HepG2 (cell line): ENCODE results near the gene C20orf96. TPM values are rescaled to one million over a fixed set of nuclear protein-coding genes. Genes with fewer than 3 reads are reported as not detected.

Experiments
- BHLHE40 ChIP-seq: IDR thresholded peaks from 2 replicates; pipeline ENCODE4 v1.6.1; 2011; ENCODE audit warnings: low read length, improper control_type of control experiment
- CCAR2 ChIP-seq: fragments of 200-400 bp; formaldehyde crosslinking; optimal IDR thresholded peaks from 2 replicates; pipeline ENCODE3; 2018; ENCODE audit warnings: low read depth, mild to moderate bottlenecking, low read length, moderate library complexity
- GTF3A ChIP-seq: sonication (generic); formaldehyde crosslinking; conservative IDR thresholded peaks from 2 replicates; pipeline ENCODE4 v1.4.0; 2020; ENCODE audit warnings: mild to moderate bottlenecking, missing genetic modification reagents
- JUNB ChIP-seq: sonication (generic); formaldehyde crosslinking; IDR thresholded peaks from 2 replicates; pipeline ENCODE4 v1.8.0; 2022; ENCODE audit warnings: missing genetic modification reagents, mild to moderate bottlenecking, borderline replicate concordance
- RBFOX2 ChIP-seq: fragments of 200-400 bp; formaldehyde crosslinking; IDR thresholded peaks from 2 replicates; pipeline ENCODE4 v1.6.1; 2017; ENCODE audit warnings: low read depth, mild to moderate bottlenecking, low read length
- RNF219 ChIP-seq: sonication (generic); formaldehyde crosslinking; IDR thresholded peaks from 2 replicates; pipeline ENCODE4 v1.5.0; 2020; ENCODE audit warnings: mild to moderate bottlenecking, missing genetic modification reagents
- SAFB2 ChIP-seq: sonication (generic); formaldehyde crosslinking; IDR thresholded peaks from 2 replicates; pipeline ENCODE4 v1.5.1; 2020; ENCODE audit warnings: missing genetic modification reagents, low read depth, mild to moderate bottlenecking, borderline replicate concordance
- SOX13 ChIP-seq, 3 experiments: fragments of 450-650 bp in 1 of 3; sonication (generic) in 1 of 3; formaldehyde crosslinking in 1 of 3; IDR thresholded peaks in 2 of 3; conservative IDR thresholded peaks in 1 of 3; 2 replicates each; pipeline versions ENCODE4 v1.5.0 to v1.6.1; 2016 to 2020; ENCODE audit warnings: antibody characterized with exemption in 1 of 3, mild to moderate bottlenecking in 1 of 3, missing compliant biosample characterization in 1 of 3, missing genetic modification reagents in 1 of 3, moderate library complexity in 1 of 3
- STAT5B ChIP-seq: sonication (generic); formaldehyde crosslinking; IDR thresholded peaks from 2 replicates; pipeline ENCODE4 v1.4.0; 2020; ENCODE audit warnings: missing genetic modification reagents
- TSC22D2 ChIP-seq: sonication (generic); formaldehyde crosslinking; IDR thresholded peaks from 2 replicates; pipeline ENCODE4 v1.5.1; 2020; ENCODE audit warnings: missing genetic modification reagents, mild to moderate bottlenecking, borderline replicate concordance
- ZBTB38 ChIP-seq: sonication (generic); formaldehyde crosslinking; IDR thresholded peaks from 2 replicates; pipeline ENCODE4 v1.5.1; 2020; ENCODE audit warnings: mild to moderate bottlenecking, missing genetic modification reagents
- ZNF318 ChIP-seq: sonication (generic); formaldehyde crosslinking; IDR thresholded peaks from 2 replicates; pipeline ENCODE4 v1.4.0; 2020; ENCODE audit warnings: mild to moderate bottlenecking, missing genetic modification reagents
- ZNF496 ChIP-seq: sonication (generic); formaldehyde crosslinking; IDR thresholded peaks from 2 replicates; pipeline ENCODE4 v1.8.1; 2023; ENCODE audit warnings: mild to moderate bottlenecking, moderate library complexity, missing genetic modification reagents; ENCODE audit not compliant: insufficient replicate concordance
- ZNF503 ChIP-seq: sonication (generic); formaldehyde crosslinking; IDR thresholded peaks from 2 replicates; pipeline ENCODE4 v1.4.0; 2020; ENCODE audit warnings: missing genetic modification reagents
- ZNF564 ChIP-seq: sonication (generic); formaldehyde crosslinking; IDR thresholded peaks from 2 replicates; pipeline ENCODE4 v1.8.1; 2023; ENCODE audit warnings: mild to moderate bottlenecking, missing genetic modification reagents
- polyA plus RNA-seq, 8 experiments: library from polyadenylated mRNA; depleted of rRNA in 3 of 8; stranded (reverse) in 7 of 8; unstranded in 1 of 8; fragments of >200 nt; fragmentation: Illumina TruSeq in 4 of 8; extraction: Trizol in 4 of 8; gene quantifications; 2 replicates each; pipeline versions ENCODE4 v1.2.1 to v1.2.3, GENCODE V29; 2011 to 2016; ENCODE audit warnings: low read depth in 4 of 8, missing spikeins in 1 of 8, mixed read lengths in 1 of 8; ENCODE audit not compliant: insufficient read depth in 1 of 8
- total RNA-seq, 5 experiments: library from RNA; depleted of rRNA; stranded (reverse); fragments of >200 nt; fragmentation: Illumina TruSeq; extraction: Trizol; gene quantifications; 2 replicates each; pipeline ENCODE4 v1.2.3, GENCODE V29; 2016; ENCODE audit warnings: low read depth in 1 of 5

Gene C20orf96
- total and polyA plus RNA-seq, 2 of the 13 experiments (the other 11 are each of a cell fraction or from before 2014, with no cell fraction given) = 3.8 to 20.6 TPM

GRCh38 chr20:309841-310644, 19.5 kb upstream of the C20orf96 start (continued):
- no peak for TF ChIP-seq ZNF564
- no peak for TF ChIP-seq SOX13 (IDR thresholded peaks at IDR 0.05)
- TF ChIP-seq SOX13 (CRISPR knock-in tag; conservative IDR thresholded peaks at IDR 0.05 in 1 of 2, IDR thresholded peaks at IDR 0.05 in 1 of 2) = 0 out of 4 replicates have a peak, but pooled peaks have one; percentile 10 to 48
- TF ChIP-seq GTF3A (CRISPR knock-in tag) = no peak
- TF ChIP-seq ZNF503 (CRISPR knock-in tag) = no peak
- no peak for TF ChIP-seq ZNF318 (CRISPR knock-in tag)
- no peak for TF ChIP-seq STAT5B (CRISPR knock-in tag)
- peak; percentile 59; the same call in 1 of the 2 replicates for TF ChIP-seq ZBTB38 (CRISPR knock-in tag)
- no peak for TF ChIP-seq JUNB (CRISPR knock-in tag)
- TF ChIP-seq TSC22D2 = no peak
- TF ChIP-seq CCAR2 = peak; percentile 58
- TF ChIP-seq RBFOX2 = no peak
- no peak for TF ChIP-seq SAFB2 (CRISPR knock-in tag)
- TF ChIP-seq RNF219 = no peak
- TF ChIP-seq ZNF496 = no peak
- TF ChIP-seq BHLHE40 = 0 out of 2 replicates have a peak, but pooled peaks have one; percentile 8
